HG02763 (cell line): ENCODE results near the gene NTRK3.

Source experiments
- ATAC-seq: cut with Tn5 transposase; IDR thresholded peaks from one replicate; pipeline ENCODE4 v1.9.1; 2021; ENCODE audit warnings: mild to moderate bottlenecking, moderate library complexity; ENCODE audit not compliant: unreplicated experiment

NTRK3 gene

DNA sequence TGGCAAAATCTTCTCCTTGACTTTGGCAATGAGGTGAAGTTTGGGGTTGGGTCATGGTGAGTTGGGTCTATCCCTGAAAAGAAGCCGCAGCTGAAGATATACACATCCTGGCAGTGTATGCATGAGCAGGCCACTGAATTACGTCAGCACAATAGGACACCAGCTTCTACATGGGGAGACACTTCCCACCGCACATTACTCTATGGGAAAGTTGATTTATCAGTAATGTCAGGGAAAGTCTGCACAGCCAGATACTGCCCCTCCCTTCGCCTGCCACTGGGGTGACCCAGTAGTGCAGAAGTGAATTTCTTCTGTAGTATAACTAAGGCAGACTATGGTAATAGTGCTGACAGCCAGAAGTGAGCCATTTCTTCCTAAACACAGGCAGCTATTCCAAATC is 245.0 kb downstream of the NTRK3 start:
- no peak for ATAC-seq

DNA sequence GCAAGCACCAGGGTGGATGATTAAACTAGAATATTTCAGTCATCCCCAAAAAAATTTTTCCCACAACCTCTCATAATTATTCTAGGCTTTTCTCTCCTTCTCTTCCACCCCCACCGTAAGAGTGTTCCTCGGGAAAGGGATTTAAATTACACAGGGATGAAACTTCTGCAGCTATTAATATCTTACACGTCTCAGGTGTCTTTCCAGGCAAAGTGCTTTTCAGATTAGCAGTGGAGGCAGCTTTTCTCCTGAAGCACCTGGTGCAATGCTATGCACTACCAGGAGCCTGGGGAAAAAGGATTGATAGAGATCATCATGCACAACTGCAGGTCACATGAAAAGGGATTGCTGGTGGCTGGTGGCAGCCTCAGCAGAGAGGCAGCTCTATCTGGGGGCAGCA is 250.4 kb downstream of the NTRK3 start:
- ATAC-seq: no peak

DNA sequence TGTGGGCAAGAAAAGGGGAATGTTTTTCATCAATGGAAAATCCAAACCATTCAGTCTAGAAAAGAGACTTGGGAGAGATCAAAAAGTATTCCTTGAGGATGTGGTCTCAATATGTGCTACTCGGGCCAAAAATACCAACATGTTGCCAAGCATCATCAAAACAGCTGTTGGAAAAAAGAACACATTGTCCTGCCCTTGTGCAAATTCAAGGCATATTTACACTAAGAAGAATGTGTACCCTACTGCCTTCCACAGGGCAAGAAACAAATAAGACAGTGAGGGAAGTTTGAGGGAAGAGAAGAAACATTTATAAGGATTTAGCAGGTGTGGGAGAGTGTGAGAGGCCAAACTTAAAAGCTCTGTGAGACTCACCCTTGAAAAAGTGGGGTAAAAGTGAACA is 252.1 kb downstream of the NTRK3 start:
- ATAC-seq: no peak

DNA sequence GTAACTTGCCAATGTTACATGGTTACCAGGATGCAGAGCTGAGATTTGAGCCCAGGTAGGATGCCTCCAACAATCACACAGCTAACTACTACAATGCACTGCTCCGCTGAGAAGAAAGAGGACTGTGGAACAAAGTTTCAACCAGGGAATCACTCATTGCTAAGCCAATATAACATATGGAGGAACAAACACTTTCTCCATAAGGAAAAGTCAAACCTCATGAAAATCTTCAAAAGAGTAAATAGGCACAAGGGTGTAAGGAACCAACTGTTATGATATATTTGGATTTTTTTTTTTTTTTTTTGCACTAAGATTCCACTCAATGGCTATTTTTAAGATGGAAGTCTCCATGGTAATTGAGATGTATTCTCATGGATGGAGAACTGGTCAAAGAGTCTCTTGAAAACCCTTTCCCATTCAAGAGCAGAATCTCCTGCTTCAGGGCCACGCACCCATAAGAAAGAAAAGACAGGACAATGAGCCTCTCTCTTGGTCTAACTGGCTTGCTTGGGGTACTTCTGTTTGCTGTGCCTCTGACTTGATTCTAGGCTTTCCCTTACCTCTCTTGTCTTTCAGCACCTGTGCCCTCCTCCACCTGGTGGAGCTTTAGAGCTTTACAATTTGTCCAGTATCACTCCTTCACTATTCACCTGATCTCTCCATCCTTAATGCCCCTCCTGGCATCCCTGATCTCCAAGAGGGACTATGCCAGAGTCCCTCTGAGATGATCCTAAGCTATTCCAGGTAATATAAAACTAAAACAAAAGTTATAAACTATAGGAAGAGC is 252.8 kb downstream of the NTRK3 start:
- no peak for ATAC-seq

DNA sequence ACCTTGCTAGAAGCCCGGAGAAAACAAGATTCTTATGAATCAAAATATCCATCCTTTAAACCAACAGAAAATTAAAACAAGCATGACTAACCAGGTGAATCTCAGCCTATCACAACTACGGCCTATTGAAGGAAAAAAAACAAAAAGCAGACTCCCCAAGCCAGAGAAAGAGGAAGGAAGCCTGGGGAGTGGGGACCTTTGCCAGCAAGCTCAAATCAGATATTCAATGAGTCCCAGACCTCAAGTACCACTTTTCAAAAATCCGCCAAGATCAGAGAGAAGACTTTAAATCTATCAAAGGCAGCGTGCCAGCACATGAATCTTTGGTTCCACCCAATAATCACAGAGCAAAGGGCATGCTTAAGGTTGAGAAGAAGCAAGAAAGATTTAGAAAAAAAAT is 253.8 kb downstream of the NTRK3 start:
- ATAC-seq: no peak

DNA sequence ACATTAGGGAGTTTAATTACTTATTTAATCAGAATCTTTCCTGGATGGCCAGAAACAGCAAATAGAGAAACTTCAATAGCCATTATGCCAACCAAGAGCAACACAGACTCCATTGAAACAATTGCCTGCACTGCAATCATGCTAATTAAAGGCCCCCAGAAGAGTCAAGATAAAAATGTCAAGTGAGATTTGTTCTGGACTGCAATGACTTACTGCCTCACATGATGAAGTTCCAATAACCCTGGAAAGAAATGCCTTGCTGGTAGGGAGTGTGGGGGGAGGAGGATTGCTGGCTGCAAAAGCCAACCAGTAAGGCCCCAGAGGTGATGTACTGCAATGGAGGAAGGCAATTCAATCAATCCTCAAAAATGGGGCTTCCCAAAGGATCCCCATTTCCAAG is 257.9 kb downstream of the NTRK3 start:
- ATAC-seq: no peak

DNA sequence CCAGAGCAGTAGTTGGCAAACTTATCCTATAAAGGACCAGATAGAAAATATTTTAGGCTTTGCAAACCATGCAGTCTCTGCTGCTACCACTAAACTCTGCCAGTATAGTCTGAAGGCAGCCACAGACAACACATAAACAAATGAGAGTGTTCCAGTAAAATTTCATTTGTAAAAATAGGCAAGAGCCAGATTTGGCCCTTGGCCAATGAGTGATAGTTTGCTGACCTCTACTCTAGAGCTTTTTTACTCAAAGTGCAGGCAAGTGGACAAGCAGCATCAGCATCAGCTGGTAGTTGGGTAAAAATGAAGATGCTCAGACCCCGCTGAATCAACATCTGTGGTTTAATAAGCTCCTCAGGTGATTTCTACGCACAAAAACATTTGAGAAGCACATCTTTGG is 269.8 kb downstream of the NTRK3 start:
- no peak for ATAC-seq

DNA sequence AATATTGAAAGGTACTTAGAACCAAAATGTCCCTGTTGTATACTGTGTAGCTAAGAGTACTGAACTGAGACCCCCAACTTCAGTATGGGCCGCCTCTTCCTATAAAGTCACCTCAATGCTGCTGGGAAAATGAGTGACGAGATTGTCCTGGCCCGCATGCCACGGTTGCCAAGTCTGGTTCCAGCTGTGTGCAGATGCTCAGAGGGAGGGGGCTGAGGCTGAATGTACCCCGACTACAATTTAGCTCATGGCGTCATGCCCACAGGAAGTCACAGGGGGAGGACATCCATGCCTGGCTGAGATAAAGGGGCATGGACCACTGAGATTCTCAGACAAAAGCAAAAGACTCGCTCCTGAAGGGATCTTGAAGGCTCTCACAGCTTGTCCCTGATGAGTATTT is 271.1 kb downstream of the NTRK3 start:
- no peak for ATAC-seq

DNA sequence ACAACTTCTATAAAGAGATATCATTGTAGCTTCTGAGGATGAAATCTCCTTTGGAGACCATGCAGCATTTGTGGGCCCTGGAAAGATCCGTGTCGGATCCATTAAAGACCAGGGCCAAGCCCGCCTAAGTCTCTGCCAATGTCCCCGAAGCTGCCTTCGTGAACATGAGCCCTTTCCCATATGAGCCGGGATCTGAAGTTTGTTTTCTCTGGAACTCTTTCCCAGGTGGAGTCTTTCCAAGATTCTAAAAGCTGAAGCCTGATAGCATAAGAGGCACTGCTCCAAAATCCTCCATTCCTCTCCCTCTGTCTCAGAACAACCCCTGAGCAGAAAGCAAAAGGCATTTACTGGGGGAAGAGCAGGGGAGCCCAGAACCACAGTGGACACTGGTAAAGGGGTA is 274.6 kb downstream of the NTRK3 start:
- no peak for ATAC-seq

DNA sequence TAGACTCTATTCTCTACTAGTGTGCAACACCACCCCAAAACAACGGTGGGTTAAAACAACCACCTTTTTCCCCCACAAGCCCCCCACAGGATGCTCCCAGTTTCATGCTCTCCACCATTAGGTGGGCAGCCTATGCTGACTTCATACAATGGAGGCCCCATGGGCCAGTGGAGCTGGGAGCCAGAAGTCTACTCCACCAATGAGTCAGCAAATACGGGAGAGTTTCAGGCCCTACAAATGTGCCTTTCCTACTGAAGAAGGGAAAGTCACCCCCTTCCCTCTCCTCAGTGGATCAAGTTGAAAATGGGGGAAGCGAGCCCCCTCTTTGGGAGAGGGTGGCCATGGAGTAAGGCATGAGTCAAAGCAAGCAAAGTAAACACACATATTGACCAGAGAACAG is 278.6 kb downstream of the NTRK3 start:
- ATAC-seq: no peak

DNA sequence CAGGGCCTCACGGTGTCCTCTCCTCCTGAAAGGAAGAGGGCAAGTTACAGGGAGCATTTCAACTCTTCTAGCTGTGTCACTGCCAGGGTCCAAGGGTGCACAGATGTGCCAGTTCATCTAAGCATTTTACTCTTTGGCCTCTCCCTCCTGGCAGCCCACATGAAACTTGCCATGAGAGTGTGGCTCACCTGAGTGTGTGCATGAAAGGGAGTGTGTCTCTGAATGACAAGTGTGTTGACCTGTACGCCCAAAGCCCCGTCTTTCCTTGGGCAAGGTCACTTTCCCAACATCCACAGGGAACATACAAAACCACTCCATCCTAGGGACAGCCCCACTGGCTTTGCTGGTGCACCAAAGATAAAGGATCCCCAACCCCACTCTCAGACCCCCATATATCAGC is 280.0 kb downstream of the NTRK3 start:
- no peak for ATAC-seq

DNA sequence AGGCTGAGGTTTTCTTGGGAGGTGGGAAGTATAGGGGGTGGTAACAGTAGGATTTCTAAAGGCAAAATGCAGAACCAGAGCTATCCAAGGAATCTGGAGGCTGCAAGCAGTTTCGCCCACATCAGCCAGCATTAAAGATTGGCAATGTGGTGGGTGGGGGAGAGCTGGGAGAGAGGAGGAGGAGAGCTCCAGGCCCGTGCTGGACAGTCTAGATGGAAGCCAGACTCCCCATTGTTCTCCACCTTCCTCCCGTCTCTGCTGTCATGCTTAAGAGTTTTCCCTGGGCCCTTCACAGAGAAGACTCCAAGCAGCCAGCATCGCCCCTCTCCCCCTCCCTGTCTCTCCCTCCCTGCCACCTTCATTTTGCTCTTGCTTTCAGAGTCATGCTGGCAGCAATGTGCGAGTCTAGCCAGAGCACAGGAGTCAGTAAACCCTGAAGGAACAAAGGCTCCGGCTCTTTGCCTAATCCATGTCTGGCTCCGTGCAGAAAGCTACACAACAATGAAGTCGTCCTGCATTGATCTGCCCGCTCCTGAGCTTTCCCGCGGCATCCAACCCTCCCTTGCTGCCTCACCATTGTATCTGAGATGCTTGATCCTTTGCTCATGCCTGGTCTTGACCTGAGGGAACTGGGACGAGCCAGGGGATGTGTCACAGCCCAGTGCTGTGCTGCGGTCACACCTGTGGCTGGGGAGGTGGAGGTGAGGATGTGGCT is 282.9 kb downstream of the NTRK3 start:
- ATAC-seq: no peak

DNA sequence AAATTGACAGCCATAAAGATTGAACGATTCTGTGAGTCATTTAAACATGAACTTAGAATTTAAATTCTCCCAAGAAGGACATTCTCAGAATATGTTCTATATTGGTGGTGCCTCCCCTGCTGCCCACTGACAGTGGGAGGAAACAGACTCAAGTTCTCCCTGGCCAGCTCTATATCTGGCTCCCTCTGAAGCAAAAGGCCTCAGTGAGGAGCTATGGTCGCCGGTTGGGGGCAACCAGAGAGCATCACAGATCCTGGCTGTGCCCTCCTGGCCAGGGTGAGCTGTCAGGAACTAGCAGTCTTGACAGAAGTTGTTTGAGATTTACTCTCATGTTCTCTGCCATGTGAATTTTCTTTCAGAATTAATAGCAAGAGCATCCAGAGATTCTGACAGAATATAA is 285.5 kb downstream of the NTRK3 start:
- ATAC-seq: no peak

DNA sequence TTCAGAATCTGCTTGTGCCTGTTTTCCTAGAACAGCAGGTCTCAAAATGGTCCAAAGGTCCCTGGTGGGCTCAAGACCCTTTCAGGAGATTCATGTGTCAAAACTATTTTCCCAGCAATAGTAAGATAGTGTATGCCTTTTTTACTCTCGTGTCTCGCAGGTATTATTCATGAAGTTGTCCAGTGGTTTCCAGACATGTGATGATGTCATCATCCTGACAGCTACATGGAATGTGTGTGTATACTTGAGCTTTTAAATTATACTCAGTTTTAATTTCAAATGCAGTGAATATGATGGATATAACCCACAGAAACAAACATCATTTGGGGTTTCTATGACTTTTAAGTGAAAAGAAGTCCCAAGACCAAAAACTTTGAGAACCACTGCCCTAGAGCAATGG is 288.6 kb downstream of the NTRK3 start:
- no peak for ATAC-seq

DNA sequence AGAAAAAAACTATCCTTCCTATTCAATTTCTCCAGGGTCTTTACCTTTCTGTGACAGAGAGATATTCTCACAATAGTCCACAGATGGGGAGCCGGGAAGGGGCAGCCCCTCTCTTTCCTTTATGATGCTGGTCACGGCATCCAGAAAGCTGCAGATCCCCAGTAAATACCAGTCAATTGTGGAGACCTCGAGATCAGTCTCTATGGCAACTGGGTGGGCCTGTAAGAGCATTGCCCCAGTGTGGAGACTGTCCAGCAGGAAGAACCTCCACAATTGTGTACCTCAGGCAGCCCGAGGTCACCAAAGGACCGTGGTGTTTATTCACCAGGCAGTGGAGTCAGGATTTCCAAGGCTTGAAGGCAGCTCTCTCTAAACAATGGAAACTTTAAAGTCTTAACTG is 291.2 kb downstream of the NTRK3 start:
- no peak for ATAC-seq

DNA sequence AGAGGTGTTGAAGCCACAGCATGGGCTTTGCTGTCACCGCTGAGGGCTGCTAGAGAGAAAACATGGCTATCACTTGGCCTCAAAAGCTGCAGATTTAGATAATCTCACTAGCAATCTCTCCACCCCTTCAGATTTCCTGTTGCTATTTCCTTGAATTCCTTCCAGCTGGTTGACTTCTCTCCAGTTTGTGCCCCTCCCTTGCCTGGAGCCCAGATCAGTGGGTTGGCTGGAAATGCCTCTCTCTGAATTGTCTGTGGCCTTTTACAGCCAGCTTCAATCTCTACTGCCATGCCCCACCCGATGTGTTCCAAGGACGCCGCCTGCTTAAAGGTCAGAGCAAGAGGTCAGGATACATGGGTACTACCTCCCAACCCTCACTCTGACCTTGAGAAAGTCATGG is 294.1 kb downstream of the NTRK3 start:
- no peak for ATAC-seq

DNA sequence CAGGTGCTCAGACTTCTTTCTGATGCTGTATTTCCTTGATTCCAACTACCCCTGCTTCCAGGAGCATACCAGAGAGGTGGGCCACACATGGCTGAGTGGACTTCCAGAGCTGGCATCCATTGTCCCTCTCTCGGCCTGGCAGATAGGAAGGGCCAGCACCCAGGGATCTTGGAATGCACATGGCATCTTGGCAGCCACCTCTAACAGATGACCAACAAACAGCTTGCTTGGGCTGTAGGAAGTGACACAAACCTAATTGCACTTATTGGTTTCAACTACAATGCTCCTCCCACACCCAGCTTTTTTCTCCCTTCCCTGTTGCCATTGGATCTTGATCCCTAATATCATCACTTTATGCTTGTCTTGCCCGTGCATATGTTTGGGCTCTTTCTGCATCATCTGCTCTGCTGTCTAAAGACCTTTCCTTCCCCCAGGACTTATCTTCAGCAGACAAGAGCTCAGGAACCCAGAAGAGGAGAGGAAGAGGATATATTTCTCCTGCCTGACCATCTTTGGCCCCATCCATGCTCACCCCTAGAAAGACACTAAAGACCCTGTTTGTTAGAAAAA is 294.6 kb downstream of the NTRK3 start:
- ATAC-seq: no peak

DNA sequence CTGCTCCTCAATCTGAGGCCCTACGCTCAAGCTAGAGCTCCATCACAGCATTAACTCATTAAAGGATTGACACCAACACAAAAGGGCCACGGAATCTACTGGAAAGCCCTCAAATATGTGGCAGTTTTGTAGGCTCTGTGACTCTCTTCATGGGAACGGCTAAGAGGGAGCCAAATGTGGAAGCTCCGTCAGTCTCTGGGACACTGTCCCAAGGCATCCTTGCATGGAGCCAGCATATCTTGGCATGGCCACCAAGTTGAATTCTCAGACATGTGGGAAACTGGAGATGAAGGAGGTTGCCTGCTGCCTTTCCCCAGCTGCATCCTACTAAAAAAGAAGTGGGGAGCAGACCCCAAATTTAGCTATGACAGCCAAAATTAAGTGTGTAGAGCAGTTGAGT is 296.9 kb downstream of the NTRK3 start:
- no peak for ATAC-seq

DNA sequence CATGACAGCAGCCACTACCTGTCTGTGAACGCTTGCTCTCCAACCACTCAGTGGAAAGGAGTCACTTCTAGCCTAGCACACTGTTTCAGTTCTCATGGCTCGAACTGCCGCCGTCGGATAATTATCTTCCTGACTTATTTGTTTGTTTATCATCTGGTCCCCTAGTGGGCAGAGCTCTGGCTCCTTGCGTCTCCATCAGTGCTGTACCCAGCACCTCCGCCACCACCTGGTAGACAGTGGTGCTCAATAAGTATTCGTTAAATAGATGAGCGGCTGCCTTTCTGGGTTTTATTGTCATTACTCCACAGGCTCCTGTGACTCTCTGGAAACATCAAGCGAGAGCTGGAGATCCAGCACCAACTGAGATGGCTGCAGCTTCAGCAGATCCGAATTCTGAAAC is 297.5 kb downstream of the NTRK3 start:
- no peak for ATAC-seq

DNA sequence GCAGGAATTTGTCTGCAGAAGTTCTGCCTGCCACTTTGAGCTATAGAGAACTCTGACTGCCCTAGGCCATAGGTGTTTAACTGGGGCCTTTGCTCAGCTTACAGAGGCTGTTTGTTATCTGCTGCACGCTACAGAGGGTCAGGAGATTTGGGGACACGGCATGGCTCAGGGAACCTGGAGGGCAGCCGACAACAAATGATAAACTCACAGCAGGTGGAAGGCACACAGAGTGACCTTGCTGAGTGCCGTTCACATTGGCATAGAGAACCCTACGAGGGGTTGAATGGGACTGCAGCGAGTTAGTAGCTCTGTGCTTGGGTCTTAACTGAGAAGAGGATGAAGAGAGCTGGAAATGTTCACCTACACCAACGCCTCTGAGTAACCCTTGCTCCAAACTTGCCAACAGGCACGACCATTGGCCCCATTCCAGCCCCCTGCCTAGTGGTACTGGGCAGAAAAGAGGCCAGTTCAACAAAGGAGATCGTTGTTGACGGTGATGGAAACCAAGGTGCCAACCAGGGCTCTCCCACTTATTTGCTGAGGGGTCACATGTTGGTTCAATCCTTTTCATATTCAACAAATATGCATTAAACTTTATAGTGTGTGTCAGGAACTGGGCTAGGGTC is 301.1 kb downstream of the NTRK3 start:
- ATAC-seq: no peak

DNA sequence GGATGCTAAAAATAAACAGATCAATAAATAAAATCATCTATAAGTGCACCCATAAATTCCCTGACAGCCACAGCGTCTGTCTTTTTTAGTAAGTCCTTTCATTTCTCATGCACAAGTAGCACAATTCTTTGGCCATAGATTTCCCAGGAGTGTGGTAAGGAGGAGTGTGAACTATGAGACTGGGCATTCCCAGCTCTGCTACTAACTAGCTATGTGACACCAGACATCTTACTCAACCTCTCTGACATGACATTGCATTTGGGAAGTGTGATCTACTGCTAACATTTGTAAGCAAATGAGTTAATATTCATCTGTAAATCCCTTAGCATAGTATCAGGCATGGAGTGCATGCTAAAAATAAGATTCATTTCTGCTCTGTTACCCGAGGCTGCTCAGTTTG is 301.7 kb downstream of the NTRK3 start:
- no peak for ATAC-seq

DNA sequence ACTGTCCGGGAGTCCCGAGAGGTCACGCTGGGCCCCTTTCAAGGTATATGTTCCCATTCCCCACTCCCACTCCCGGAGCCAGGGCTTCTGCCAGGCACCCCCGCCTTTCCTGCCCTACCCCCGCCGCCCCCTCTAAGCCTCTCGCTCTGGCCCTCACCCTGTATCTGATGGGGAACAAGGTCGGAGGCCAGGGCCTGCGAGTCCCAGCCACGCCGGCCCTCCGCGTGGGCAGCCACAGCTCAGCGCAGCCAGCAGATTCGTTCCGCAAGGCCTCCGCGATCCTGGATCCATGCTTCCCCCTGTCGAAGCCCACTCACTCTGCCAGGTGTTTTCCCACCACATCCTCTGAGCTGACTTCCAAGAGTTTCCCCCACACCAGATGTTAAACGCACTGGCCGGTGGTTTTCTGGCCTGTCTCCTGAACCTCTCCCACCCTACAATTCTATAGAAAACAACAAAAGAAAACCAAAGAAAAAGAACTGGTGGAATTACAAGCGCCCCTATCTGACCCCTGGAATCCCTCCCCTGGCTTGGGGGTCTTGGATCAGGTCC is 303.7 kb downstream of the NTRK3 start:
- no peak for ATAC-seq
